ENCODE measurements around the gene RAB3D.
A peak's percentile ranks its signal among the peaks of the same experiment; 100 is the strongest.
"Not testable (repeated sequence)": the region's sequence is repeated elsewhere in the genome, so short reads cannot be mapped to it uniquely, and the experiment has no call there.

RAB3D gene

GRCh38 chr19:11338121-11338520 lies 1.3 kb downstream of the RAB3D start:
- no peak for DNase-seq

- DNase-seq: no peak
These were observed 2.4 kb downstream of the RAB3D start for GRCh38 chr19:11337080-11337479.

- no peak for DNase-seq
These were observed 3.9 kb downstream of the RAB3D start for GRCh38 chr19:11335449-11336146.

- DNase-seq: not testable (repeated sequence)
These were observed 5.6 kb downstream of the RAB3D start for GRCh38 chr19:11333838-11334237.

GRCh38 chr19:11332822-11333221 lies 6.6 kb downstream of the RAB3D start:
- DNase-seq: no peak

GRCh38 chr19:11331502-11331901 lies 8.0 kb downstream of the RAB3D start:
- DNase-seq: no peak

GRCh38 chr19:11330127-11330526 lies 9.3 kb downstream of the RAB3D start:
- no peak for DNase-seq

GRCh38 chr19:11325544-11325943 lies 13.9 kb downstream of the RAB3D start:
- no peak for DNase-seq

GRCh38 chr19:11324748-11325389 lies 14.6 kb downstream of the RAB3D start:
- no peak for DNase-seq

GRCh38 chr19:11324079-11324661 lies 15.3 kb downstream of the RAB3D start:
- DNase-seq: peak in 1 of 4 experiments; percentile 18

- DNase-seq: no peak
These were observed 15.8 kb downstream of the RAB3D start for GRCh38 chr19:11323601-11324078.

GRCh38 chr19:11322269-11323024 lies 17.0 kb downstream of the RAB3D start:
- DNase-seq: no peak

- DNase-seq: no peak
These were observed 18.0 kb downstream of the RAB3D start for GRCh38 chr19:11321191-11322126.

- not testable (repeated sequence) for DNase-seq
These were observed 19.0 kb downstream of the RAB3D start for GRCh38 chr19:11320278-11320995.

- no peak for DNase-seq
These were observed 33.1 kb downstream of the RAB3D start for GRCh38 chr19:11306337-11306736.

GRCh38 chr19:11304936-11305335 lies 34.5 kb downstream of the RAB3D start:
- DNase-seq: no peak

GRCh38 chr19:11300811-11301120 lies 38.7 kb downstream of the RAB3D start:
- no peak for DNase-seq

- DNase-seq: no peak
These were observed 39.3 kb downstream of the RAB3D start for GRCh38 chr19:11299946-11300810.

- DNase-seq: no peak
These were observed 43.2 kb downstream of the RAB3D start for GRCh38 chr19:11296264-11296663.

GRCh38 chr19:11295665-11296245 lies 43.7 kb downstream of the RAB3D start, which contains the start of gene TSPAN16:
Gene TSPAN16, plus strand, starts transcription at chr19:11296160. Its CDS starts 138 bp downstream, at chr19:11296298.
- DNase-seq: no peak
